Renal pelvis (tissue), 4 donors: ENCODE results near the gene COL4A1. TPM values are rescaled to one million over a fixed set of nuclear protein-coding genes. Genes with fewer than 3 reads are reported as not detected.
"Not testable (repeated sequence)": the region's sequence is repeated elsewhere in the genome, so short reads cannot be mapped to it uniquely, and the experiment has no call there.

Experiments
- DNase-seq: peaks from one replicate; pipeline ENCODE4 v3.0.0-alpha.2; 2013
- polyA plus RNA-seq, 3 donors: library from polyadenylated mRNA; unstranded; fragments of 120-200 nt; gene quantifications; one replicate each; pipeline ENCODE4 v1.2.1, GENCODE V29; 2013; ENCODE audit not compliant: insufficient read length in 3 of 3

The COL4A1 gene
- polyA plus RNA-seq, 3 donors, result 465 to 569 (median 551) TPM

DNA sequence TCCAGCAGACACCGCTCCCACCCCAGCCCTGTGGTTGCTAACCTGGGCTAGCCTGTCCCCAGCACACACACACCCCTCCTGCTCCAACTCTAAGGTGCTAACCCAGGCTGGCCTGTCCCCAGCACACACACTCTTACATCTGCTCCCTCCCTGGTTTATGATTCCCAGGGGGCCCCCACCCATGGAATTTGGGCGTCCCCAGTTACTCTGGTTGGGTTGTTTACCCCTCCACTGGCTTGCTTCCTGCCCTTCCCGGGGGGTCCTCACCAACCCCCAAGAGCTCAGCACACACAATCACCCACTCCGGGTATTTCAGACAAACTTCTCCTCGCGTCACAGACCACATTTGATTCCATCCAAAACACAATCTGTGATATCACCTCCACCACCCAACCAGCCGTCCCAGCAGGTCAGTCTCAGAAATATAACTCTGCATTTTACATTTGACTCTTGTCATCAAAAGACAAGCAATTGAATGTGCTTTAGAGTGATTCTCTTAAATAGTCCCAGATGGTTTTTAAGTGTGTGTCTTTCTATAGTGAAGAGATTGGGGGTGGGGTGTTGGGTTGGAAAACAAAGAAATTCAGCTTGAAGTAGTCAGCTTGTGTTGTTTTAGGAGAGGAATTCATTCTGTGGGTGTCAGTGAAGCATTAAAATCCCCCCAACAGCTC is 20.2 kb upstream of the COL4A1 start:
- DNase-seq, result no peak

DNA sequence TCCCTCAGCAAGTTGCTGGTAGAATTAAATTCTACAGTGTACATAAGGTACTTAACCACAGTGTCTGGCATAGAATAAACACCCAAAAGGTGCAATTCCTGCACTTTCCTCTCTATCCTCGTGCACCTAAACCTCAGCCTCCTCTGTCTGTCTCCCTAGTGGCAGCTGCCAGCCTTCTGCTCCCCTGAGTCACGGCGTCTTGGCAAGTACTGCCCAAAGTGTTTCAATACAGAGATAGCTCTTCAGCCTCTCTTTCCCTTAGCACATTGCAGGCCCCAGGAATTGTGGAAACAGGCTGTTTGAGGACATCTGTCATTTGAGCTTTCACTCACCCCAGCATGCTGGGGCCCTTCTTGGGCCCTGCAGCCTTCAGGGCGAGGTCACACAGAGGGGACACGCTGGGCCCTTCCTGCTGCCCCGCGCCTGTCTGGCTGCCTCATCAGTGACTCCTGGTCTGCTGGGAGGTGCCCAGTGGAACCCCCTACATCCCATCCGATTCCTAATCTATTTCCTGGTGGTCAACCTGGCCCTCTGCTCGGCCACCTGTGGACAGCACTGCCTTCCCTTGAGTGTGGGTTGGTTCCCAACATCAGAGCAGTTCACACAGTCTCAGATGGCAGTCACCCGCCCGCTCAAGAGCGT is 19.4 kb upstream of the COL4A1 start:
- DNase-seq, result no peak

DNA sequence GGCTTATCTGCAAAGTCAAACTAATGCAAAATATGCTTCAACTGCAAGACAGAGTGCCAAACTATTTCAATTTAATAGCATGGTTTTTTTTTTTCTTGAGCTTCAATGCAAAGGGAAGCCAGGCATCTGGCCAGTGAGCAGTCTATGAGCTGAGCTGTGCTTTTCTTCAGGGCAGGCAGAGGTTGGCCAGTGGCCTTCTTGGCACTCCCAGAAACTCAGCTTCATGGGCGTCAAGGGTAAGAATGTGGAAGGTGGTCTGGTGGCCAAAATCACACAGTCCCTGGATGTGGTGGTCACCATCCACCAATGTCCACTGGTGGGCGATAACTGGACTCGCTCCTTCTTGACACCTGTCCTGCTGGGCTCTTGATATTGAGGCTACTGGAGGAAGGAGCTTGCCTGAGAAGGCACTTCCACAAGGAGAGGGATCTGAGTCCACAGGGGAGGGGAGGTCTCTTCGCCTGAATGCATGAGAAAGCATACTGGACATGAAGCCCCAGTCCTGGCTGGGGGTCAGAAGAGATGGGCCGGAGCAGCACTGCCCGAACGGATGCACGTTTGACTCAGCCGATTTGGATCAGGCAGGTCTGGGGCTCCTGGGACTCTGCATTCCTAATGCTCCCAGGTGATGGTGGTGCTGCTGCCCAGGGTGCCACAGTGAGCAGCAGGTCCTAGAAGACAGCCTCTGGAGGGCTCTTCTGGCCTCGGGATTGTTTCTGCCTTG is 17.2 kb upstream of the COL4A1 start:
- no peak for DNase-seq

DNA sequence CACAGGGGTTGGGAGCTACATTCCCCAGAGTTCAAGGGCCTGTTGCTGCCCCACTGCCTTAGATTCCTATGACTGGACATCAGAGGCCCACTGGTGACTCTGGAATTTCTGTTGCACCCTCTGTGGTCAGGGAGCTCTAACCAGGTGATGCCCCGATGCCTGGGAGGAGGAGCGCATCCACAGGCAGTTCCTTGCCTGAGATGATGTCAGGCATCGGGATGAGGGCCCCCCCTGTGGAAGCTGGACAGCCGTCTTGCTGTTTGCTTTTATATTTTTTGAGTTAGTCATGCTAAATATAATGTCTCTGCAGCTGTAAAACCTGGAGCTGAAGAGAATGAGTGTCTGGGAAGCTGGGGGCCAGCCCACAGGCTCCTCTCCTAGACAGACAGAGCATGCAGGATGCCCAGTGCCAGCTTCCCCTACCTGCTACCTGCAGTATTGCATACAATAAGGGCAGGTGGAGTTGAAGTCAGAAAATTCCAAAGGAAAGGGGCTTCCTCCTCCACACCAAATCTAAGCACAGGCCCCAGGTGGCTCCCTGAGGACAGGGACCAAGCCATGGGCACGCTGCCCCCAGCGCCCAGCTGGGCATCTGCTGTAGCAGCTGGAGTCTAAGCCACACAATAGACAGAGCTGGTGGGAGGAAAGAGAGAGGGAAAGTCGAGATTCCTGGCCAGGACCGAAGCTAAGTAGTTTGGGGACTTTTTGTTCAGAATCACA is 16.4 kb upstream of the COL4A1 start:
- DNase-seq, result no peak

DNA sequence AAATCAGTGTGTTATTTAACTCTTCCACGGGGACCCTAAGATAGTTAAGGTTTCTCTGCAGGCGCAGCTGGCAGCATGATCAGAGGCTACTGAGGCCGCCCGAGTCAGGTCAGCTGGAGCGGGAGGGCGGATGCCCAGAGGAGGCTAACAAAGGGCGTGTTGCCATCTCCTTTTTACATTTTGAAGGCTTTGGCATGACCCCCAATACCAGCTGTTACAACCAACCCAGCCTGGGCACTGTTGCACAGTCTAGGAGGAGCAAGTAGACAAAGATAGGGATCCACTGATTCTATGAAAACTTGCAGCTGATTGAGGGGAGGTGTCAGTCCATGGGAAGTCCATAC is 15.8 kb upstream of the COL4A1 start:
- no peak for DNase-seq

DNA sequence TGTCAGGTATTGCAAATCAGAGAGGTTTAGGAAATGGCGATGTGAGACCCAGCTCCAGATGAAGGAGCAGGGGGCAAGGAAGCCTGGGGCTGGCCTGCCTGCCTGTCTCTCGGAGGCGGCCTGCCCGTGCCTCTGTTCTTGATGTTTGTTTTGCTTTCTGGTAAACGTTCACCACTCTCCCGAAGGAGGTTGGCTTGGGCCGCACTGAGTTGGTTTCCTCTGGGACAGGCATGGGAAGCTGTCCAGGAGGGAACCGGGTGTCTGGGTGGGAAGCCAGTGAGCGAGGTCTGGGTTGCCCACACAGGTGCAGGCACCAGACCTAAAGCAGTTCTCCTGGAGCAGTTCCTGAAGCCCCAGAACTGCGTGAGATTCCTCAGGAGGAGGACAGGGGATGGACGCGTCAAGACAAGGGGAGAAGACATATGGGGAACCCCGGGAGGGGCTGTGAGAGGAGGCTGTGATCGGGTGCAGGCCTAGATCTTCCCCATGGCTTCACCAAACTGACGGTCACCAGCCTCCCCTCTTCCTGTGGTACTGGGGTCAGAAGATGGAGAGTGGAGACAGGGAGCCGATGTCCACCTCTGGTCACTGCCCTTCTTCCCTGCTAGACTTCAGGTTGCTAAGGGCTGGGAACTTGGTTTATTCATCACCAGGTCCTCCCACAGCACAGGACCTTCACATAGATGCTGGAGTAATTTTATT is 15.3 kb upstream of the COL4A1 start:
- no peak for DNase-seq

DNA sequence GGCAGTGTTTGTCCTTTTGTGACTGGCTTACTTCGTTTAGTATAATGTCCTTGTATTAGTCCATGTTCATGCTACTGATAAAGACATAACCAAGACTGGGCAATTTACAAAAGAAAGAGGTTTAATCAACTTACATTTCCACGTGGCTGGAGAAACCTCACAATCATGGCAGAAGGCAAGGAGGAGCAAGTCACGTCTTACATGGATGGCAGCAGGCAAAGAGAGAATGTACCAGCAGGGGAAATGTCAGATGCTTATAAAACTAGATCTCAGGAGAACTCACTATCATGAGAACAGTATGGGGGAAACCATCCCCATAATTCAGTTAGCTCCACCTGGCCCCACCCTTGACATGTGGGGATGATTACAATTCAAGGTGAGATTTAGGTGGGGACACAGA is 14.6 kb upstream of the COL4A1 start:
- DNase-seq, result not testable (repeated sequence)

DNA sequence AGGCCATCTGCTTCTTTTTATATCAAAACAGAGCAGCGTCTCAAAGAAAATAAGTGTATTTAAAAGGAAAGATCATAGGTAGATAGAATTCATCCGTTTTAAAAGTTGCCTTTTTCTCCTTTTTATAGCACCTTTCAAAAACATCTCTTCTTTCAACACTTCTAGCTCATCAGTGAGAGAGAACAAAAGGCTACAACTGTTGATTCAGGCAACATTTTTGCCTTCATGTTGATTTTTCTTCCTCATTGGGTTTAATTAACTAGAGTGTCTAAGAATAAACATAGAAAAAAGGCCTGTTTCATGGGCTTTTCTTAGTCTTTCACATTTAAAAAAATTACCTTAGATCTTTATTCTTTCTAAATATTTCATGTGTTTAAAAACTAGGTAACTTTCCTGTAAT is 13.7 kb upstream of the COL4A1 start:
- no peak for DNase-seq

DNA sequence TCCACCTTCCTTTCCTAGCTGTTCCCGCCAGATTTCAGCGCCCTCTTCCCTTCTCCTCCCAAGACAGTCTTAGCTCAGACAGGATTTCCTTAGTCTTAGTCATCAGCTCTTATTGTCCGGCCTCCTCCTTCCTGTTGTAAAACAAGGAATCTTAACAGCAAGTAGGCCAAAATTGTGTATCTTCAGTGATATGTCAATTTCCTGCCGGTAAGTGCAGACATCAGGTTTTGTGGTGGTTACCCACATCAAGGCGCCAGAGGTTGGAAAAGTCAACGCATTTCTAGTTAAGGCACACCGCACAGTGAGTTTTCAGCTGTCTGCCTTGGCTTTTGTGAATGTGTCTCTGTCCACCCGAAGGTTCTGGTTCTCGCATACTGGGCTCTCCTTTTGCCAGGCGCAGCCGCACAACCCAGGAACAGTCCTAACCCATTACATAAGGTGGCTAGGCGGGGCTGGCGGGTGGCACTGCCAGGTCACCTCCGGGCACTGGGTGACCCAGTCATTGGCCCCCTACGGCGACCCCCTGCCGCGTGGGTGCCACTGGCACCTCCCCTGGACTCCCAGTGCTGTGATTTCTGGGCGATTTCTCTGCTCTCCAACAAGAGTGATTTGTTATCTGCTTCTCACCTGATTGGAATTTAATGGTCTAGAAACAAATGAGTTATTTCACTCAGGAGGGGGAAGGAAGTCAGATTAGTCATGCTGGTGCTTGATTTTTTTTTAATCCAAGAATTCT is 13.0 kb upstream of the COL4A1 start:
- no peak for DNase-seq

DNA sequence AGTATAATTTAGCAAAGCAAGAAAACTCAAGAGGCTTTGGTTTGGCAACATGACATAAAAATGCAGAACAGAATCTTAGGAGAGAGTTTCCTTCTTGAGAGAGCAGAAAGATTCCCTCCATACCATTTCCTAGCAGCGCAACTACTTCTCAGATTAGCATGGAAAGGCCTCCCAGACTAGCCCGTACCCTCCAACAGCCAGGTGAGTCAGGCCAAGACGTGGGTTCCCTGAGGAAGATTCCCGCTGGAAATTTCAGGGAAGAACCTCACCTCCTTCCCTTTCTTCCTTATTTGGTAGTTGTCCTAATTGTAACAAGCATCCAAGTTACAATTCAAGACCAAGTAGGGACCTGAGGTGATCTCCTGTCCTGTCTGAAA is 12.4 kb upstream of the COL4A1 start:
- DNase-seq, result no peak

DNA sequence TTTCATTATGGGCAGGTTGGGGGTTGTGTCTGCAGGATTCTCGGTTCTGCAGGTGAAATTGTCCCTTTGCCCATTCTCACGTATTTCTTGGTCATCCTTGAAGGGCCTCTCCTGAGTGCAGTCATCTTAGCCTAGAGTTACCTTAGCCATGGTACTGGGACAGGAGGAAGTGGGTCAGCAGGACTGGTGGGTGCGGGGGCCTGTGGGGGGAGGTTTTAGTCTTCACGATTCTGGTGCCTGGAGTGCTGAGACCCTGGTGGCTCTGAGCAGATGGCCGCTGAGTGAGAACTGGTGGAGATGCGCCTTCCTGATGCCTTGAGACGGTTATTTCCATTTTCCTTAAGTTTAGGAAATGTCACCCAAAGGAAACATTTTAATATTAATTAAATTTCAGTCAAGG is 12.0 kb upstream of the COL4A1 start:
- DNase-seq, result no peak

DNA sequence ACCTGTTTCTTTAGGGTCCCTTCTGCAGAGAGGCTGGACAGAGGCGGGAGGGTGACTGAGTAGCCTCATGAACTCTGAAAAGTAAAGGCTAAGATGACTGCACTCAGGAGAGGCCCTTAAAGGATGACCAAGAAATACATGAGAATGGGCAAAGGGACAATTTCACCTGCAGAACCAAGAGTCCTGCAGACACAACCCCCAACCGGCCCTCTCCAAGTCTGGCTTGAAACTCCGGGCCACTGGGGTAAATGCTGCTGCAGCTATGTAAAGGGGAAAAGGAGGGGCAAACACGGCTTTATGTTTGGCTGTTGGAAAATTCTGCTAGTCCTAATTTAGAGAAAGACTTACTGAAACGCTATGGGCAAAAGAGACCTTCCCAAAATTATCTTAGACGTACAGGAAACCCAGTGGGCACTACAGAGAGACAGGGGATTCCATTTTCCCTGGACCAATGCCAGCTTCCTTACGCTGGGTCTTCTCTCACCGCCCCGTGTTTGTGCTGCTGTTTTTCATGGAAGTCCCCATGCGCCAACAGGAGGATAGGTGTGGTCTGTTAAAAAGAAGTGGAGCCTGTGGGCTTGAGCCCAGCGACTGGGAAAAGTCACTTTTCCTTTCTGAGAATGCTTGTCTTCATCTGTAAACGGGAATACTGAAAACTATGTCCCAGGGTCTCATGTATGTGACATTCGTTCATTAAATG is 10.7 kb upstream of the COL4A1 start:
- DNase-seq, result no peak

DNA sequence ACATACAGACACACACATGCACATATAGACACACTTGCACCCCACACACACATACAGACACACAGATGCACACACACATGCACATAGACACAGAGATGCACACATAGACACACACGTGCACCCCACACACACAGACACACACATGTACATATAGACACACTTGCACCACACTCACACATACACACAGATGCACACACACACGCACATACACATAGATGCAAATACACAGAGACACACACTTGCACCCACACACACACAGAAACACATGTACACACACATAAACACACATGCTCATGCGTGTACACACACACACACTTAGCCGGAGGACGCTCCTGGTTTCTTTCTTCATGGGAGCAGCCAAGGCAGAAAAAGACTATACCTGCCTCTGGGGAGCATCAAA is 10.1 kb upstream of the COL4A1 start:
- DNase-seq, result no peak

DNA sequence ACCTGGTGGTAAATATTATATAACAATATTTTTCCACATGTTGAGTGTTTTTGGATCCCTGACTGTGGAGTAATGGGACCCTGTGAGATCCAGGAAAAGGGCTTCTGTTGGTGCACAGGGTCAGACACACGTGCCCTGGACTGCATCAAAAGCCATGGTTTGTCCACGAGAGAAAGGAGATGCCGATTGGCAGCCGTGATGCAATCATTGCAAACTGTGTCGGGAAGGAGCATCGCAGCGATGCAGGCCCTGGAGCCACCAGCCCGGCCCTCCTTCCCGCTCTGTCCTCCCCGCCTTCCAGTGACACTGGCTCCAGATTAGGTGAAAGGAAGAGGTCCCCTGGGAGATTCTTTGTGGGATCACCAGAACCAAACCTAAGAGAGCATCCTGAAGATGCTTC is 9.2 kb upstream of the COL4A1 start:
- no peak for DNase-seq

DNA sequence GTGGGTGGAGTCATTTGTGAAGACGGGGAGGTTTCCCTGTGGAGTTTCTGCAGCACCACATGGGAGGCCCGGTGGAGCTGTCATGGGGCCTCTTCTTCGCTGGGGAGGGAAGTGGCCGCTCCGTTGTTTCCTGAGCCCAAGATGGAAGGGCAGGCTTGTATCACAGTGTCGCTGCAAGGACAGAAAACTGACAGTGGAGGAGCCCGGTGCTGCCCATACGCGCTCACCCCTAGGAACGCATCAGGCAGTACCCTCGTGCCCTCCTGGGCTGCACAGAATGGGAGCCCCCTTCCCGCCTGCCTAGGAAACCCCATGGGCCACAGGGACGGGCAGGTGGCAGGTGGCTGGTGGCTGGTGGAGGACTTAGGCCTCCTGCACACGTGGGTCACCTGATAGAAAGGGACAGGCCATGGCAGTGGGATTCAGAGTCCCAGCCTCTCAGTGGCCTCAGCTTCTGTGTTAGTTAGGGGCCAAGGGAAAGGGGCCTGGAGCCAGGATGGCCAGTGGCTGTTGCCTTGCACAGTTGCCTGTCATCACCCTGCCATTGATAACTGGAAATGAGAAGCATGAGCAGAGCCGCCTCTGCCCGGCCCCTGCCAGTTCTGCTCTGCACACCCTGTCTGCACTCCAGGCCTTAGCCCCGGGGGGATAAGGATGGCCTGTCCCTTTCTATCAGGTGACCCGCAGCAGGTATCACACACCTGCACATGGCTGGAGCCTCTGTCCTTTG is 7.7 kb upstream of the COL4A1 start:
- DNase-seq, result no peak

DNA sequence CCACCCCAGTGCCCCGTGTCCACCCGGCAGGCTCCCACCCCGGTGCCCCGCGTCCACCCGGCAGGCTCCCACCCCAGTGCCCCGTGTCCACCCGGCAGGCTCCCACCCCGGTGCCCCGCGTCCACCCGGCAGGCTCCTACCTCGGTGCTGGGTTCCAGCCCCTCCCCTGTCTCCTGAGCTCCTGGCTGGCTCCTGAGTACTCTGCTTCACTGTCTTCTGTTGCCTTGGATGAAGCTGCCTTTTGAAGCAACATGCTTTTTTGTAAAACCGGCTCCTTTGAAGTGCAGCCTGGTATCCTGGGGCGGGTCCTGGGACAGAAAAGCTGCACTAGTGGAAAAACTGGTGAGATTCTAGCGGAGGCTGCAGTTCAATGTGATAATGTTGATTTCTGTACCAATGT is 6.8 kb upstream of the COL4A1 start:
- not testable (repeated sequence) for DNase-seq

DNA sequence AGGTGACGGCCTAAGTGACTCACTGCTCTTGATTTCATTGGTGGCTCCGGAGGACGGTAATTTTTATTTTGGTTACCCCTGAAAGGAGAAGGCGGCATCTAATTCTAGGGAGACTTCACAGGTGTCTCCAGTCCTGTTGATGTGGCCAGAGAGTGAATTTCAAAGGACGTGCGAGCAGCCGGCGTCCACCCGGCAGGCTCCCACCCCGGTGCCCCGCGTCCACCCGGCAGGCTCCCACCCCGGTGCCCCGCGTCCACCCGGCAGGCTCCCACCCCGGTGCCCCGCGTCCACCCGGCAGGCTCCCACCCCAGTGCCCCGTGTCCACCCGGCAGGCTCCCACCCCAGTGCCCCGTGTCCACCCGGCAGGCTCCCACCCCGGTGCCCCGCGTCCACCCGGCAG is 6.3 kb upstream of the COL4A1 start:
- not testable (repeated sequence) for DNase-seq

DNA sequence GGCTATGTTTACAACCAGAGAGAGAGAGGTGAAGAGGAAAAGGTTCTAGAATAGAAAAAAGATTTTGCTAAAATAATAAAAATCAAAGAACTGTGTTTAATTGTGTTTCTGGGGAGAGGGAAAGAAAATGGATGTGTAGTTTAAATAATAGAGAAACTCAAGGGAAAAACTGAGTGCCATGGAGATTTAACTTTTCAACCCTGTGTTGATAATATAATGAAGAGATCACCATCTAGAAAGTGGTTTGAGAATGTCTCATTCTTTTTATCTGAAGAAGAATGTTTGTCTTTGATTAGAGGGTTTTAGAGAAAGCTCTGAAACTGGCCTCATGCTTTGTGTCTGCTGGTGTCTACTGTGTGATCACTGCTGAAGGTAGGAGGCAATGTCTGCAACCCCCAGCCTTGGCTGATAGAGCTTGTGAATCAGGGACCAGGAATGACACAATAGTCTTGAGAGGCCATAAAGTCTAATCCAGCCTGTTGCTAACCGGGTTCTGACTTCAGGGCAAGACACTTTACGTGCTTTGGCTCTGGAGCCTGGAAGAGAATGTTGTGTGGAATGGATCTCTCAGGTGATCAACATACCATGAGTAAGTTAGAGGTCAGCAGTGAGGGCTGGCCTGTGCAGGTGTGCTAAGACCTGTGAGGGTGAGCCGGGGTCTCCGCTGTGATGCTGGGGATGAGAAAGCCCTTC is 5.5 kb upstream of the COL4A1 start:
- no peak for DNase-seq
